Measurements from ENCODE around the gene TLE3.

- TF ChIP-seq CTCF (IDR thresholded peaks at IDR 0.05), result no peak
- TF ChIP-seq POLR2A (IDR thresholded peaks at IDR 0.05), result no peak
- no peak for TF ChIP-seq POLR2AphosphoS5 (IDR thresholded peaks at IDR 0.05)
Measured at GRCh38 chr15:70132571-70132970, 34.9 kb upstream of the TLE3 start.
